Cardiac muscle cell (in vitro differentiated cells and primary cell): ENCODE measurements around the gene ANKRD40. TPM values are rescaled to one million over a fixed set of nuclear protein-coding genes. Genes with fewer than 3 reads are reported as not detected.
A peak's percentile ranks its signal among the peaks of the same experiment; 100 is the strongest.
"Not testable (repeated sequence)": the region's sequence is repeated elsewhere in the genome, so short reads cannot be mapped to it uniquely, and the experiment has no call there.

ENCODE experiments used
- DNase-seq, 2 donors: peaks; one replicate each; pipeline versions ENCODE4 v3.0.0 to v3.0.0-alpha.2; 2010 to 2017; ENCODE audit warnings: low read depth in 1 of 2, low spot score in 1 of 2
- H3K27ac ChIP-seq: fragments of 200-600 bp; sonication (generic); 2 replicates; pipeline ENCODE4 v1.5.1; 2016
- H3K27me3 ChIP-seq: fragments of 200-600 bp; sonication (generic); 2 replicates; pipeline ENCODE4 v1.6.0; 2016; ENCODE audit warnings: control low read depth
- H3K36me3 ChIP-seq: fragments of 200-600 bp; sonication (generic); 2 replicates; pipeline ENCODE4 v1.5.1; 2016; ENCODE audit warnings: control low read depth
- H3K4me1 ChIP-seq: fragments of 200-600 bp; sonication (generic); 2 replicates; pipeline ENCODE4 v1.8.1; 2017; ENCODE audit warnings: low read depth, mild to moderate bottlenecking, mixed run types
- H3K4me3 ChIP-seq: fragments of 200-600 bp; sonication (generic); 2 replicates; pipeline ENCODE4 v1.5.1; 2016; ENCODE audit warnings: mild to moderate bottlenecking
- H3K9me3 ChIP-seq: fragments of 200-600 bp; sonication (generic); 2 replicates; pipeline ENCODE4 v1.5.1; 2017; ENCODE audit warnings: low read depth, mild to moderate bottlenecking, control low read depth
- polyA plus RNA-seq: library from polyadenylated mRNA; unstranded; fragments of >200 nt; fragmentation: Nextera tagmentation; extraction: Ambion mirVana; gene quantifications from 2 replicates; pipeline ENCODE4 v1.2.1, GENCODE V29; 2016
- total RNA-seq: library from RNA; depleted of rRNA; stranded (reverse); fragments of >200 nt; gene quantifications from 2 replicates; pipeline ENCODE4 v1.2.3, GENCODE V29; 2016
- TF ChIP-seq, protein P1 (sequence below): IDR thresholded peaks from 2 replicates; pipeline ENCODE4 v1.5.1; 2012; ENCODE audit warnings: low read depth, mild to moderate bottlenecking, low read length

Gene ANKRD40
- total and polyA plus RNA-seq, 2 experiments from 2014 or later: 12.3 to 23.6 TPM

DNA sequence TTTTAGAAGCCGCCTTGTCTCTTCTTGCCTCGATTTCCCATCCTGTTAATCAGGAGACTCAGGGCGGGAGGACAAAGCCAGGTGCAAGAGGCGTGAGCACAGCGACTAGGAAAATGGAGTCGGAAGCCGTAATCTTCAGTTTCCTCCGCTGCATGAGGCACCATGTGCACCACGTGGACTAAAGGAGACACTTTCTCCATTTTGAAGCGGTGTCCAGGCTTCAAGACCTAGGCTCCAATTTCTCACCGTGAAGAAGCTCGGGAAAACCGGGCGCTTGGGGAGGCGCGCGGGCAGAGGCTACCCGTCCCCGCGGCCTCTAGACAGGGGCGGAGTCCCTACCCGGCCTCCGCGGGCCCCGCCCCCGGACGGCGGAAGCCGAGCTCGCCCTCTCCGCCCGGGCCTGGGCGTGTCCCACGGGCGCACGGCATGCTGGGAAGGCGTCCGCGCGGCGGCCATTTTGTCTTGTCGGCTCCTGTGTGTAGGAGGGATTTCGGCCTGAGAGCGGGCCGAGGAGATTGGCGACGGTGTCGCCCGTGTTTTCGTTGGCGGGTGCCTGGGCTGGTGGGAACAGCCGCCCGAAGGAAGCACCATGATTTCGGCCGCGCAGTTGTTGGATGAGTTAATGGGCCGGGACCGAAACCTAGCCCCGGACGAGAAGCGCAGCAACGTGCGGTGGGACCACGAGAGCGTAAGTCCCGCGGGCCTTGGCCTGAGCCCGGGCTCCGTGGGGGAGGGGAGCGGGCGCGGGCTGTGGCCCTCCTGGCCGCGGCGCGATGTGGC, 11.6 kb upstream of the ANKRD40 start, which contains the start of gene LUC7L3:
LUC7L3 (plus strand) TSS at position 460 of the 780 bp plus-strand sequence; CDS start at position 590, 130 bp downstream.
- Histone ChIP-seq H3K4me3 (peak within 1 kb of the TSS; percentile 85), H3K4me1 (peaks cover 26% of the 10 kb centered on the region), H3K27ac (peak within 1 kb of the TSS; percentile 97), H3K27me3 (no peaks in the 10 kb centered on the region), H3K9me3 (no peaks in the 10 kb centered on the region), H3K36me3 (no peaks in the 10 kb centered on the region)
- TF ChIP-seq, protein P1, sequence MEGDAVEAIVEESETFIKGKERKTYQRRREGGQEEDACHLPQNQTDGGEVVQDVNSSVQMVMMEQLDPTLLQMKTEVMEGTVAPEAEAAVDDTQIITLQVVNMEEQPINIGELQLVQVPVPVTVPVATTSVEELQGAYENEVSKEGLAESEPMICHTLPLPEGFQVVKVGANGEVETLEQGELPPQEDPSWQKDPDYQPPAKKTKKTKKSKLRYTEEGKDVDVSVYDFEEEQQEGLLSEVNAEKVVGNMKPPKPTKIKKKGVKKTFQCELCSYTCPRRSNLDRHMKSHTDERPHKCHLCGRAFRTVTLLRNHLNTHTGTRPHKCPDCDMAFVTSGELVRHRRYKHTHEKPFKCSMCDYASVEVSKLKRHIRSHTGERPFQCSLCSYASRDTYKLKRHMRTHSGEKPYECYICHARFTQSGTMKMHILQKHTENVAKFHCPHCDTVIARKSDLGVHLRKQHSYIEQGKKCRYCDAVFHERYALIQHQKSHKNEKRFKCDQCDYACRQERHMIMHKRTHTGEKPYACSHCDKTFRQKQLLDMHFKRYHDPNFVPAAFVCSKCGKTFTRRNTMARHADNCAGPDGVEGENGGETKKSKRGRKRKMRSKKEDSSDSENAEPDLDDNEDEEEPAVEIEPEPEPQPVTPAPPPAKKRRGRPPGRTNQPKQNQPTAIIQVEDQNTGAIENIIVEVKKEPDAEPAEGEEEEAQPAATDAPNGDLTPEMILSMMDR: no peak
- peak; percentile 95 to 96 for DNase-seq

DNA sequence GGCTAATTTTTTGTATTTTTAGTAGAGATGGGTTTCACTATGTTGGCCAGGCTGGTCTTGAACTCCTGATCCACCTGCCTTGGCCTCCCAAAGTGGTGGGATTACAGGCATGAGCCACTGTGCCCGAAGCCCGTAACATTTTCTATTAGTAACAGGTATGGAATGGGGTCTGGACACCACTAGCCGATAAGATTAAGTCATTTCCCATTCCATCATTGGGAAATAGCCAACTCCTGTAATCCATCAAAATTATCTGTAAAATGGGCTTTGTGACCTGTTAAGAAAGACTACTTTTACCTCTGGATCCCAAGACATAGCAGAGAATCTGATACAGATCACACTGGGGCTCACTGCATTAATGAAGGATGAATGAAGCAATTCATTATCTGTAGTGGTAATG, 7.8 kb upstream of the ANKRD40 start:
- Histone ChIP-seq H3K36me3 (no peaks in the 10 kb centered on the region), H3K4me1 (peaks cover 6% of the 10 kb centered on the region), H3K27ac (no peak overlapping the region), H3K4me3 (no peak overlapping the region), H3K9me3 (no peaks in the 10 kb centered on the region), H3K27me3 (no peaks in the 10 kb centered on the region)
- peak in 1 of 2 donors; percentile 29 for DNase-seq
- TF ChIP-seq, protein P1: no peak

DNA sequence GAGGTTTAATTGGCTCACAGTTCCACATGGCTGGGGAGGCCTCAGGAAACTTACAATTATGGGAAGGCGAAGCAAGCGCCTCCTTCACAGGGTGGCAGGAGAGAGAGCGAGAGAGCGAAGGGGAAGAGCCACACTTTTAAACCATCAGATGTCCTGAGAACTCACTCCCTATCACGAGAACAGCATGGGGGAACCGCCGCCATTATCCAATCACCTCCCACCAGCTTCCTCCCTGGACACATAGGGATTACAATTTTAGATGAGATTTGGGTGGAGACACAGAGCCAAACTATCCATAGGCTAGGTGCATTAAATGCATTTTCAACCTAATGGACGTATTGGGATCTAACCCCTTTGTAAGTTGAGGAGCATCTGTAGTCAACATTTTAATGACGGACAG, 4.9 kb upstream of the ANKRD40 start:
- Histone ChIP-seq H3K27ac (no peak overlapping the region), H3K9me3 (no peaks in the 10 kb centered on the region), H3K36me3 (no peaks in the 10 kb centered on the region), H3K4me1 (peaks cover 19% of the 10 kb centered on the region), H3K27me3 (no peaks in the 10 kb centered on the region), H3K4me3 (no peak overlapping the region)
- no peak for DNase-seq
- TF ChIP-seq, protein P1: no peak

DNA sequence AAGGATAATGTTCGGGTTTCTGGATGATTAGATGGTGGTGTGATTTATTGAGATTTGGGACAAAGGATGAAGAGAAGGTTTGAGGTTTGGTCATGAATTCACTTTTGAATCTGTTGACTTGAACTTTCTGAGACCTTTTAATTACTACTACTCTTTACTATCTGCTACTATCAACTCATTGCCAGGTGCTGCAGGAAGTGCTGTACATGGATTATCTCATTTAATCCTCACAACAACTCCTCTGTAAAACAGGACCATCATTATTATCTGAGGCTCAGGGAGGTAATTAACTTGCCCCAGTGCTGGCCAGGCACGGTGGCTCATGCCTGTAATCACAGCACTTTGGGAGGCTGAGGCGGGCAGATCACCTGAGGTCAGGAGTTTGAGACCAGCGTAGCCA, 2.9 kb upstream of the ANKRD40 start:
- DNase-seq: no peak
- Histone ChIP-seq H3K36me3 (no peaks in the 10 kb centered on the region), H3K4me3 (no peak overlapping the region), H3K27ac (no peak overlapping the region), H3K9me3 (no peaks in the 10 kb centered on the region), H3K4me1 (peaks cover 19% of the 10 kb centered on the region), H3K27me3 (no peaks in the 10 kb centered on the region)
- TF ChIP-seq, protein P1: no peak

DNA sequence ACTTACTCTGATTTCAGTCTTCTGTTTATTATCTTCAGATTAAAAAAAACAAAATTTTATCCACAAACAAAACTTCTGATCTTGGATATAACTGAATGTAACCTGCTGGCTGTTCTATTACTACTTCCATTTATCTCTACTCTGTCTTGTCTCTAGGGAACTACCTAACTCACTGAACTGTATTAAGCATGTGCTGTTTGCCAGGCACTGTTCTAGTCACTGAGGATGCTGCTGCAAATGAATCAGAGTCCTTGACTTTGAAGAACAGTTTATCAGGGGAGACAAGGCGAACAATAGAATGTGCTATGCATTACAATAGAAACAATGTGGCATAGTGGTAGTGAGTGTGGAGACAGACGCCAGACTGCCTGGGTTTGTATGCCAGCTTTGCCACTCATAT, 2.3 kb upstream of the ANKRD40 start:
- DNase-seq: no peak
- Histone ChIP-seq H3K4me3 (no peak overlapping the region), H3K36me3 (no peaks in the 10 kb centered on the region), H3K4me1 (peaks cover 19% of the 10 kb centered on the region), H3K27ac (no peak overlapping the region), H3K27me3 (no peaks in the 10 kb centered on the region), H3K9me3 (no peaks in the 10 kb centered on the region)
- TF ChIP-seq, protein P1: no peak

DNA sequence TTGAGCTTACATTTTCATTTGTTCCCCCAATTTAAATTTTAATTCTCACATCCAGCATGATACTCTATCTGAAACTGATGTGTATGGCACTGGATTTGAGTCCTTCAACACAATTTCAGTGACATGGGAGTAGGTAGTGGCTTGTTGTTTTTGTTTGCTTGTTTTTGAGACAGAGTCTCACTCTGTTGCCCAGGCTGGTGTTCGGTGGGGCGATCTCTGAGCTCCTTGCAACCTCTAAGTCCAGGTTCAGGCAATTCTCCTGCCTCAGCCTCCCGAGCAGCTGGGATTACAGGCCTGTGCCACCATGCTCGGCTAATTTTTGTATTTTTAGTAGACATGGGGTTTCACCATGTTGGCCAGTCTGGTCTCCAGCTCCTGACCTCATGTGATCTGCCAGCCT, 1.3 kb upstream of the ANKRD40 start:
- not testable (repeated sequence) for H3K36me3 ChIP-seq, H3K4me3 ChIP-seq, H3K9me3 ChIP-seq, DNase-seq, H3K27me3 ChIP-seq
- Histone ChIP-seq H3K27ac (peak overlapping the region; percentile 97), H3K4me1 (peaks cover 19% of the 10 kb centered on the region)
